GM23248 (cell line): Measurements from ENCODE around the gene SH3GL1. TPM values are rescaled to one million over a fixed set of nuclear protein-coding genes. Genes with fewer than 3 reads are reported as not detected.

Source experiments
- DNase-seq: peaks from one replicate; pipeline ENCODE4 v3.0.0-alpha.2; 2015
- H2AFZ ChIP-seq: fragments of 200-600 bp; sonication (generic); 2 replicates; pipeline ENCODE4 v1.6.1; 2016; ENCODE audit warnings: antibody characterized with exemption
- H3F3A ChIP-seq: fragments of 200-600 bp; sonication (generic); 2 replicates; pipeline ENCODE4 v1.6.1; 2016; ENCODE audit warnings: mild to moderate bottlenecking, antibody characterized with exemption, mixed run types; ENCODE audit not compliant: insufficient read depth
- H3K27ac ChIP-seq: fragments of 200-600 bp; sonication (generic); 2 replicates; pipeline ENCODE4 v1.5.1; 2016; ENCODE audit warnings: mild to moderate bottlenecking
- H3K27me3 ChIP-seq: fragments of 200-600 bp; sonication (generic); replicated peaks from 2 replicates; pipeline ENCODE4 v1.6.1; 2016; ENCODE audit warnings: mild to moderate bottlenecking; ENCODE audit not compliant: insufficient read depth
- H3K36me3 ChIP-seq: fragments of 200-600 bp; sonication (generic); 2 replicates; pipeline ENCODE4 v1.6.1; 2016; ENCODE audit warnings: low read depth, mild to moderate bottlenecking
- H3K4me1 ChIP-seq: fragments of 200-600 bp; sonication (generic); 2 replicates; pipeline ENCODE4 v1.6.1; 2016; ENCODE audit warnings: mild to moderate bottlenecking; ENCODE audit not compliant: insufficient read depth
- H3K4me2 ChIP-seq: fragments of 200-600 bp; sonication (generic); one replicate; pipeline ENCODE4 v1.6.1; 2016; ENCODE audit warnings: mild to moderate bottlenecking; ENCODE audit not compliant: unreplicated experiment
- H3K4me3 ChIP-seq: fragments of 200-600 bp; sonication (generic); 2 replicates; pipeline ENCODE4 v1.5.1; 2016; ENCODE audit warnings: mild to moderate bottlenecking
- H3K79me2 ChIP-seq: fragments of 200-600 bp; sonication (generic); 2 replicates; pipeline ENCODE4 v1.6.1; 2016; ENCODE audit warnings: mild to moderate bottlenecking; ENCODE audit not compliant: insufficient read depth
- H3K9ac ChIP-seq: fragments of 200-600 bp; sonication (generic); 2 replicates; pipeline ENCODE4 v1.6.1; 2016; ENCODE audit warnings: mild to moderate bottlenecking
- H3K9me2 ChIP-seq: fragments of 200-600 bp; sonication (generic); 2 replicates; pipeline ENCODE4 v1.6.1; 2016; ENCODE audit warnings: mixed run types, mild to moderate bottlenecking, moderate library complexity; ENCODE audit not compliant: insufficient read depth
- H3K9me3 ChIP-seq: fragments of 200-600 bp; sonication (generic); one replicate; pipeline ENCODE4 v1.6.1; 2017; ENCODE audit warnings: low read depth
- H4K20me1 ChIP-seq: fragments of 200-600 bp; sonication (generic); 2 replicates; pipeline ENCODE4 v1.6.0; 2016; ENCODE audit not compliant: insufficient read depth
- EZH2 ChIP-seq: fragments of 200-600 bp; sonication (generic); IDR thresholded peaks from 2 replicates; pipeline ENCODE4 v1.6.1; 2018; ENCODE audit warnings: antibody characterized with exemption, mild to moderate bottlenecking; ENCODE audit not compliant: insufficient read depth, poor library complexity, severe bottlenecking
- EZH2phosphoT487 ChIP-seq: fragments of 200-600 bp; sonication (generic); IDR thresholded peaks from 2 replicates; pipeline ENCODE4 v1.6.1; 2018; ENCODE audit warnings: antibody characterized with exemption, moderate library complexity, mild to moderate bottlenecking, low read depth; ENCODE audit not compliant: insufficient read depth
- WGBS, 2 experiments: methylation state at CpG; one replicate each; pipeline ENCODE4 v1.1.6; 2015 to 2017; ENCODE audit warnings: low lambda C conversion rate in 2 of 2, low coverage in 1 of 2; ENCODE audit errors: missing lambda C conversion rate in 2 of 2; 5-methylcytosine and 5-hydroxymethylcytosine counted together
- in situ Hi-C: fragments of 300-500 bp; cut with MboI; formaldehyde crosslinking; loops from 2 replicates; pipeline ENCODE4 v1.15.0; 2020
- polyA plus RNA-seq: library from polyadenylated mRNA; unstranded; fragments of >200 nt; fragmentation: Nextera tagmentation; extraction: Ambion mirVana; gene quantifications from 2 replicates; pipeline ENCODE4 v1.2.1, GENCODE V29; 2016
- total RNA-seq: library from RNA; depleted of rRNA; stranded (reverse); fragments of >200 nt; shearing (Covaris generic); gene quantifications from 2 replicates; pipeline ENCODE4 v1.2.3, GENCODE V29; 2014

The SH3GL1 gene
- total and polyA plus RNA-seq, 2 experiments from 2014 or later = 141 to 151 TPM

- DNase-seq = no peak
- H3K79me2 ChIP-seq = peaks cover 38% of the 10 kb centered on the region
- no peaks in the 10 kb centered on the region for H3K9me3 ChIP-seq
- in situ Hi-C loops = no loop called here
- H3K4me1 ChIP-seq = no peaks in the 10 kb centered on the region
- H3K4me3 ChIP-seq = no peak overlapping the region
- H3K27me3 ChIP-seq = no peaks in the 10 kb centered on the region
- no peaks in the 10 kb centered on the region for H3K9me2 ChIP-seq
- H3F3A ChIP-seq = 0 out of 2 replicates have a peak, but pooled peaks cover 5% of the 10 kb centered on the region
- H3K9ac ChIP-seq = no peak overlapping the region
- no peak overlapping the region for H3K27ac ChIP-seq
- H3K4me2 ChIP-seq = no peak overlapping the region
- peaks cover 24% of the 10 kb centered on the region; the same call in 1 of the 2 replicates for H3K36me3 ChIP-seq
- no peaks in the 10 kb centered on the region for H4K20me1 ChIP-seq
- 94% methylated on average over 27 to 49 of the region's 50 CpGs for WGBS, 2 experiments
- no peak for TF ChIP-seq EZH2
- no peak for TF ChIP-seq EZH2phosphoT487
- H2AFZ ChIP-seq = no peak overlapping the region
Measured at GRCh38 chr19:4361152-4362046, 38.9 kb downstream of the SH3GL1 start.

- in situ Hi-C loops = no loop called here
- Histone ChIP-seq H3K27me3 (no peaks in the 10 kb centered on the region), H3K27ac (no peak overlapping the region), H3K9ac (no peak overlapping the region), H2AFZ (no peak overlapping the region), H3K4me1 (no peaks in the 10 kb centered on the region), H3K9me3 (no peaks in the 10 kb centered on the region), H3F3A (0 out of 2 replicates have a peak, but pooled peaks cover 5% of the 10 kb centered on the region), H3K9me2 (no peaks in the 10 kb centered on the region), H3K36me3 (peaks cover 20% of the 10 kb centered on the region; the same call in 1 of the 2 replicates), H4K20me1 (no peaks in the 10 kb centered on the region), H3K4me3 (no peak overlapping the region), H3K4me2 (no peak overlapping the region), H3K79me2 (peaks cover 31% of the 10 kb centered on the region)
- TF ChIP-seq EZH2phosphoT487 (no peak), EZH2 (no peak)
- 76 to 80% methylated on average over 12 of the region's 12 CpGs for WGBS, 2 experiments
- DNase-seq = no peak
Measured at GRCh38 chr19:4360641-4361151, 39.7 kb downstream of the SH3GL1 start.

- Histone ChIP-seq H3K4me3 (no peak overlapping the region), H3K79me2 (peaks cover 26% of the 10 kb centered on the region), H3F3A (0 out of 2 replicates have a peak, but pooled peaks cover 5% of the 10 kb centered on the region), H3K9me3 (no peaks in the 10 kb centered on the region), H3K4me1 (no peaks in the 10 kb centered on the region), H4K20me1 (no peaks in the 10 kb centered on the region), H3K36me3 (peaks cover 16% of the 10 kb centered on the region; the same call in 1 of the 2 replicates), H3K4me2 (no peak overlapping the region), H3K27ac (no peak overlapping the region), H3K27me3 (no peaks in the 10 kb centered on the region), H3K9me2 (no peaks in the 10 kb centered on the region), H3K9ac (no peak overlapping the region), H2AFZ (no peak overlapping the region)
- DNase-seq = no peak
- TF ChIP-seq EZH2phosphoT487 = no peak
- TF ChIP-seq EZH2 = no peak
- in situ Hi-C loops = no loop called here
- 80 to 86% methylated on average over 9 of the region's 9 CpGs for WGBS, 2 experiments
Measured at GRCh38 chr19:4360081-4360569, 40.2 kb downstream of the SH3GL1 start.

GRCh38 chr19:4359627-4360000 lies 40.7 kb downstream of the SH3GL1 start:
- Histone ChIP-seq H3K4me2 (no peak overlapping the region), H3K4me3 (no peak overlapping the region), H3K27ac (no peak overlapping the region), H3K79me2 (peaks cover 22% of the 10 kb centered on the region), H3F3A (0 out of 2 replicates have a peak, but pooled peaks cover 5% of the 10 kb centered on the region), H3K4me1 (no peaks in the 10 kb centered on the region), H4K20me1 (no peaks in the 10 kb centered on the region), H2AFZ (no peak overlapping the region), H3K36me3 (peaks cover 14% of the 10 kb centered on the region; the same call in 1 of the 2 replicates), H3K27me3 (no peaks in the 10 kb centered on the region), H3K9me2 (no peaks in the 10 kb centered on the region), H3K9ac (no peak overlapping the region), H3K9me3 (no peaks in the 10 kb centered on the region)
- in situ Hi-C loops = no loop called here
- 77 to 88% methylated on average over 12 to 13 of the region's 13 CpGs for WGBS, 2 experiments
- no peak for DNase-seq
- no peak for TF ChIP-seq EZH2phosphoT487
- no peak for TF ChIP-seq EZH2
